ENCODE measurements around the gene IL1RAPL2. TPM values are rescaled to one million over a fixed set of nuclear protein-coding genes. Genes with fewer than 3 reads are reported as not detected.

IL1RAPL2 gene
- total RNA-seq, 1 experiment from 2014 or later: not detected

DNA sequence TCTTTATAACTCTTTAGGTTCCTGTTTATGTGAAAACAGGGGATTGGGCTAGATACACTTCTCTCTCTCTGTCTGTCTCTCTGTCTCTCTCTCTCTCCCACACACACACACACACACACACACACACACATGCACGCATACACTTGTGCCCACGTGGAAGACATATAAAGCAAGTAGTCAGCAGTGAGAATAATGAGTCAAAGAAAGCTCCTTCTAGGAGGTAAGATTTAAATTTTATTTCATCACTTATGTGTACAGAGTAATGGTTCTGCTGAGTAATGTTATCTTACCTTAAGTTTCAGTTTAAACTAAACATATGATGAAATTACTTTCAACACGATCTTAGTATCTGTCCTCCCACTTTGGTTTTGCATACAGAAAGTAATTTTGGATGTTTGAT is 897.5 kb downstream of the IL1RAPL2 start:
- ATAC-seq: no peak
- Histone ChIP-seq H3K4me3 (ENCODE audit: low read depth in 2 of 2, low read length in 2 of 2) (no peak overlapping the region), H3K36me3 (ENCODE audit: control insufficient read depth, insufficient read depth, low read length) (no peaks in the 10 kb centered on the region), H3K9me3 (ENCODE audit: control insufficient read depth, insufficient read depth, low read depth, low read length) (no peaks in the 10 kb centered on the region), H3K27me3 (ENCODE audit: control insufficient read depth, insufficient read depth, low read length) (no peaks in the 10 kb centered on the region), H3K4me1 (ENCODE audit: control insufficient read depth, insufficient read depth, low read length) (no peaks in the 10 kb centered on the region), H3K27ac (ENCODE audit: low read length) (no peak overlapping the region)
- in situ Hi-C loops (cut with HindIII; ENCODE audit: low pct_unique_long_range_greater_than_20kb, low sequenced_read_pairs): no loop called here
- ChIA-PET CTCF (no interaction called here), POLR2A (no interaction called here)
- no TSS peak for BruUV-seq (replicated peaks)
- intact Hi-C loops (cut with micrococcal nuclease; ENCODE audit: unreplicated experiment): no loop called here
- DNase-seq (ENCODE audit: low read depth, low spot score): no peak
- TF ChIP-seq TCF7L2 (IDR thresholded peaks at IDR 0.05; ENCODE audit: low read depth, low read length) (no peak), POLR2AphosphoS5 (IDR thresholded peaks at IDR 0.05; ENCODE audit: low read depth, low read length) (no peak), SIN3A (IDR thresholded peaks at IDR 0.05; ENCODE audit: borderline replicate concordance, insufficient read depth, low read depth, low read length) (no peak)
- TF ChIP-seq, protein P1, sequence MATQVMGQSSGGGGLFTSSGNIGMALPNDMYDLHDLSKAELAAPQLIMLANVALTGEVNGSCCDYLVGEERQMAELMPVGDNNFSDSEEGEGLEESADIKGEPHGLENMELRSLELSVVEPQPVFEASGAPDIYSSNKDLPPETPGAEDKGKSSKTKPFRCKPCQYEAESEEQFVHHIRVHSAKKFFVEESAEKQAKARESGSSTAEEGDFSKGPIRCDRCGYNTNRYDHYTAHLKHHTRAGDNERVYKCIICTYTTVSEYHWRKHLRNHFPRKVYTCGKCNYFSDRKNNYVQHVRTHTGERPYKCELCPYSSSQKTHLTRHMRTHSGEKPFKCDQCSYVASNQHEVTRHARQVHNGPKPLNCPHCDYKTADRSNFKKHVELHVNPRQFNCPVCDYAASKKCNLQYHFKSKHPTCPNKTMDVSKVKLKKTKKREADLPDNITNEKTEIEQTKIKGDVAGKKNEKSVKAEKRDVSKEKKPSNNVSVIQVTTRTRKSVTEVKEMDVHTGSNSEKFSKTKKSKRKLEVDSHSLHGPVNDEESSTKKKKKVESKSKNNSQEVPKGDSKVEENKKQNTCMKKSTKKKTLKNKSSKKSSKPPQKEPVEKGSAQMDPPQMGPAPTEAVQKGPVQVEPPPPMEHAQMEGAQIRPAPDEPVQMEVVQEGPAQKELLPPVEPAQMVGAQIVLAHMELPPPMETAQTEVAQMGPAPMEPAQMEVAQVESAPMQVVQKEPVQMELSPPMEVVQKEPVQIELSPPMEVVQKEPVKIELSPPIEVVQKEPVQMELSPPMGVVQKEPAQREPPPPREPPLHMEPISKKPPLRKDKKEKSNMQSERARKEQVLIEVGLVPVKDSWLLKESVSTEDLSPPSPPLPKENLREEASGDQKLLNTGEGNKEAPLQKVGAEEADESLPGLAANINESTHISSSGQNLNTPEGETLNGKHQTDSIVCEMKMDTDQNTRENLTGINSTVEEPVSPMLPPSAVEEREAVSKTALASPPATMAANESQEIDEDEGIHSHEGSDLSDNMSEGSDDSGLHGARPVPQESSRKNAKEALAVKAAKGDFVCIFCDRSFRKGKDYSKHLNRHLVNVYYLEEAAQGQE (IDR thresholded peaks at IDR 0.05; ENCODE audit: insufficient read depth in 1 of 2, low read depth in 2 of 2, low read length in 1 of 2): no peak
- TF ChIP-seq, protein P2, sequence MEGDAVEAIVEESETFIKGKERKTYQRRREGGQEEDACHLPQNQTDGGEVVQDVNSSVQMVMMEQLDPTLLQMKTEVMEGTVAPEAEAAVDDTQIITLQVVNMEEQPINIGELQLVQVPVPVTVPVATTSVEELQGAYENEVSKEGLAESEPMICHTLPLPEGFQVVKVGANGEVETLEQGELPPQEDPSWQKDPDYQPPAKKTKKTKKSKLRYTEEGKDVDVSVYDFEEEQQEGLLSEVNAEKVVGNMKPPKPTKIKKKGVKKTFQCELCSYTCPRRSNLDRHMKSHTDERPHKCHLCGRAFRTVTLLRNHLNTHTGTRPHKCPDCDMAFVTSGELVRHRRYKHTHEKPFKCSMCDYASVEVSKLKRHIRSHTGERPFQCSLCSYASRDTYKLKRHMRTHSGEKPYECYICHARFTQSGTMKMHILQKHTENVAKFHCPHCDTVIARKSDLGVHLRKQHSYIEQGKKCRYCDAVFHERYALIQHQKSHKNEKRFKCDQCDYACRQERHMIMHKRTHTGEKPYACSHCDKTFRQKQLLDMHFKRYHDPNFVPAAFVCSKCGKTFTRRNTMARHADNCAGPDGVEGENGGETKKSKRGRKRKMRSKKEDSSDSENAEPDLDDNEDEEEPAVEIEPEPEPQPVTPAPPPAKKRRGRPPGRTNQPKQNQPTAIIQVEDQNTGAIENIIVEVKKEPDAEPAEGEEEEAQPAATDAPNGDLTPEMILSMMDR (IDR thresholded peaks at IDR 0.05): no peak

DNA sequence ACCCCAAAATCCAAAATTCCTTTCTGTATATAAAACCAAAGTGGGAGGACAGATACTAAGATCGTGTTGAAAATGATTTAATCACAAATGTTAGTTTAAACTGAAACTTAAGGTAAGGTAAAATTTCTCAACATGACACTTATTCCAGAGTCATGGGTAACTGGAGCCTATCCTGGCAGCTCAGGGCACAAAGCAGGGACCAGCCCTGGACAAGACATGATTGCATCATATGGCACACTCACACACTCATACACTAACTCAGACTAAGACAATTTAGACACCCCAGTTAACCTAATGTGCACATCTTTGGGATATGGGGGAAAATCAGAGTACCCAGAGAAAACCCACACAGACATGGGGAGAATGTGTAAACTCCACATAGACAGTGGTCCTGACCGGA is 898.6 kb downstream of the IL1RAPL2 start:
- no peaks in the 10 kb centered on the region for H3K4me1 ChIP-seq (ENCODE audit: control insufficient read depth, insufficient read depth, low read length)
- in situ Hi-C loops (cut with HindIII; ENCODE audit: low pct_unique_long_range_greater_than_20kb, low sequenced_read_pairs) (no loop called here), intact Hi-C loops (cut with micrococcal nuclease; ENCODE audit: unreplicated experiment) (no loop called here)
- BruUV-seq (replicated peaks): no TSS peak
- ChIA-PET CTCF (no interaction called here), POLR2A (no interaction called here)
- DNase-seq (ENCODE audit: low read depth, low spot score): no peak
- no peaks in the 10 kb centered on the region for H3K36me3 ChIP-seq (ENCODE audit: control insufficient read depth, insufficient read depth, low read length)
- ATAC-seq: no peak
- H3K9me3 ChIP-seq (ENCODE audit: control insufficient read depth, insufficient read depth, low read depth, low read length): no peaks in the 10 kb centered on the region
- no peak for TF ChIP-seq POLR2AphosphoS5 (IDR thresholded peaks at IDR 0.05; ENCODE audit: low read depth, low read length)
- no peak for TF ChIP-seq SIN3A (IDR thresholded peaks at IDR 0.05; ENCODE audit: borderline replicate concordance, insufficient read depth, low read depth, low read length)
- TF ChIP-seq, protein P2 (IDR thresholded peaks at IDR 0.05): no peak
- TF ChIP-seq, protein P1 (IDR thresholded peaks at IDR 0.05; ENCODE audit: insufficient read depth in 1 of 2, low read depth in 2 of 2, low read length in 1 of 2): no peak
- no peak for TF ChIP-seq TCF7L2 (IDR thresholded peaks at IDR 0.05; ENCODE audit: low read depth, low read length)
- H3K27me3 ChIP-seq (ENCODE audit: control insufficient read depth, insufficient read depth, low read length): no peaks in the 10 kb centered on the region
- no peak overlapping the region for H3K4me3 ChIP-seq (ENCODE audit: low read depth in 2 of 2, low read length in 2 of 2)
- no peak overlapping the region for H3K27ac ChIP-seq (ENCODE audit: low read length)
